ENCODE results near the gene SLC38A8.

The SLC38A8 gene

GRCh38 chr16:84047626-84048025 lies 5.0 kb upstream of the SLC38A8 start:
- no peak for DNase-seq

GRCh38 chr16:84047206-84047605 lies 4.6 kb upstream of the SLC38A8 start:
- no peak for DNase-seq

GRCh38 chr16:84045818-84046470 lies 3.3 kb upstream of the SLC38A8 start:
- no peak for DNase-seq

- no peak for DNase-seq
These were observed 2.6 kb upstream of the SLC38A8 start for GRCh38 chr16:84045001-84045817.

GRCh38 chr16:84044118-84044488 lies 1.5 kb upstream of the SLC38A8 start:
- DNase-seq = no peak

- no peak for DNase-seq
These were observed 1.0 kb upstream of the SLC38A8 start for GRCh38 chr16:84043486-84044117.

GRCh38 chr16:84042879-84043485 lies 387 bp upstream of the SLC38A8 start:
- no peak for DNase-seq

- no peak for DNase-seq
These were observed 714 bp downstream of the SLC38A8 start for GRCh38 chr16:84041881-84042280.

- no peak for DNase-seq
These were observed 1.5 kb downstream of the SLC38A8 start for GRCh38 chr16:84040823-84041820.

GRCh38 chr16:84040226-84040822 lies 2.3 kb downstream of the SLC38A8 start:
- DNase-seq = no peak

- DNase-seq = no peak
These were observed 2.9 kb downstream of the SLC38A8 start for GRCh38 chr16:84039696-84040095.

- DNase-seq = no peak
These were observed 4.1 kb downstream of the SLC38A8 start for GRCh38 chr16:84038469-84038868.

- no peak for DNase-seq
These were observed 5.6 kb downstream of the SLC38A8 start for GRCh38 chr16:84036982-84037425.

GRCh38 chr16:84036131-84036530 lies 6.5 kb downstream of the SLC38A8 start:
- no peak for DNase-seq

GRCh38 chr16:84034516-84034915 lies 8.1 kb downstream of the SLC38A8 start:
- DNase-seq = no peak

GRCh38 chr16:84033251-84034195 lies 9.1 kb downstream of the SLC38A8 start:
- DNase-seq = no peak

- no peak for DNase-seq
These were observed 10.0 kb downstream of the SLC38A8 start for GRCh38 chr16:84032458-84033178.

- DNase-seq = no peak
These were observed 11.0 kb downstream of the SLC38A8 start for GRCh38 chr16:84031556-84031955.

- no peak for DNase-seq
These were observed 13.1 kb downstream of the SLC38A8 start for GRCh38 chr16:84029297-84030047.

All from cortex of kidney (tissue), 1 donor.